Measurements from ENCODE around the gene KRTAP9-3. TPM values are rescaled to one million over a fixed set of nuclear protein-coding genes. Genes with fewer than 3 reads are reported as not detected.
"Not testable (repeated sequence)": the region's sequence is repeated elsewhere in the genome, so short reads cannot be mapped to it uniquely, and the experiment has no call there.

KRTAP9-3 gene
- polyA plus RNA-seq, 1 experiment, result not detected

DNA sequence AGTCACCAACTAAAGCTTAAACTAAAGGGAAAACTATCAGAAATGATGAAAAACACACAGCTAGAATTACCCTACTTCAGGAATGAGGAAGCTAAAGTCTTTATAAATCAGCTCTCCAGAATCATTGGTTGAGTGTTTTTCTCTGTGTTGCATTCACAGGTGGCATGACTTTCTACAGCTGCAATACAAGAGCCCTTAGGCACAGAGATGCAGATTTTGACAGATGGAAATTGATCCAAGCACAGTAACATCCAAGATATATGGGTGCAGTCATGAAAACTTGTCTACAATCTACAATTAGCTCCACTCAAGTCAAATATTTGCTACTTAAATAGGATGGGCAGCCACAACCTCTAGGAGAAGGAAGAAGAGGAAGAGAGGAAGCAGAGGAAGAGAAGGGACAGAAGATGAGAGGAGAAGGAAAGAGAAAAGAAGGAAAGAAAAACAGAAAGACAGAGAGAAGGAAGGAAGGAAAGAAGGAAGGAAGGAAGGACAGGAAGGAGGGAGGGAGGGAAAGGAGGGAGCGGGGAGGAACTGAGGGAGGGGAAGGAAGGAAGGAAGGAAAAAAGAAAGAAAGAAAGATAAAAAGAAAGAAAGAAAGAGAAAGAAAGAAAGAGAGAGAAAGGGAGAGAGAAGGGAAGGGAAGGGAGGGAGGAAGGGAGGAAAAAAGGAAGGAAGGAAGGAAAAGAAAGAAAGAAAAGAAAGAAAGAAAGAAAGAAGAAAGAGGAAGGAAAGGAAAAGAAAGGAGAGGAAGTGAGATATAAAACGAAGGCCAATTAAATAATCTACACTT lies 14.9 kb downstream of the KRTAP9-3 start:
- H3K27ac ChIP-seq (ENCODE audit: low read depth, low read length); H3K9me3 ChIP-seq (ENCODE audit: control insufficient read depth, insufficient read depth, low read length); DNase-seq (ENCODE audit: low read depth, low spot score); POLR2A ChIA-PET; H3K4me3 ChIP-seq (ENCODE audit: low read depth, low read length): not testable (repeated sequence)
- CTCF ChIA-PET, result interaction anchor here (0.7 kb wide), 1 partner anchor 416 kb away, joined by 3 read pairs; no protein-coding TSS in a partner anchor
- H3K27me3 ChIP-seq (ENCODE audit: control insufficient read depth, insufficient read depth, low read length), result peaks cover 13% of the 10 kb centered on the region

DNA sequence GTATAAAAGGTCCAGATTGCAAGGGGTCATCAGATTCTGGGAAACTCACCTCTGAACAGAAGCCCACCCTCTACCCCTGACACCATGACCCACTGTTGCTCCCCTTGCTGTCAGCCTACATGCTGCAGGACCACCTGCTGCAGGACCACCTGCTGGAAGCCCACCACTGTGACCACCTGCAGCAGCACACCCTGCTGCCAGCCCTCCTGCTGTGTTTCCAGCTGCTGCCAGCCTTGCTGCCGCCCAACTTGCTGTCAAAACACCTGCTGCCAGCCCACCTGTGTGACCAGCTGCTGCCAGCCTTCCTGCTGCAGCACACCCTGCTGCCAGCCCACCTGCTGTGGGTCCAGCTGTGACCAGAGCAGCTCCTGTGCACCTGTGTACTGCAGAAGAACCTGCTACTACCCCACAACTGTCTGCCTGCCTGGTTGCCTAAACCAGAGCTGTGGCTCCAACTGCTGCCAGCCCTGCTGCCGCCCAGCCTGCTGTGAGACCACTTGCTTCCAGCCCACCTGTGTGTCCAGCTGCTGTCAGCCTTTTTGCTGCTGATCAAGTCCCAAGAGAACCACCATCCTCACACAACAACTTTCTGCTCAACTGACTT lies 17.5 kb downstream of the KRTAP9-3 start, which contains the start of gene KRTAP9-4:
KRTAP9-4 (plus strand) TSS at position 51 of the 604 bp plus-strand sequence; CDS start at position 85, 34 bp downstream.
- CTCF ChIA-PET, result interaction anchor here (1.0 kb wide), 1 partner anchor 399 kb away, joined by 3 read pairs; no protein-coding TSS in a partner anchor
- DNase-seq (ENCODE audit: low read depth, low spot score); POLR2A ChIA-PET; H3K27ac ChIP-seq (ENCODE audit: low read depth, low read length); H3K4me3 ChIP-seq (ENCODE audit: low read depth, low read length); H3K9me3 ChIP-seq (ENCODE audit: control insufficient read depth, insufficient read depth, low read length): not testable (repeated sequence)
- H3K27me3 ChIP-seq (ENCODE audit: control insufficient read depth, insufficient read depth, low read length), result peaks cover 18% of the 10 kb centered on the region

DNA sequence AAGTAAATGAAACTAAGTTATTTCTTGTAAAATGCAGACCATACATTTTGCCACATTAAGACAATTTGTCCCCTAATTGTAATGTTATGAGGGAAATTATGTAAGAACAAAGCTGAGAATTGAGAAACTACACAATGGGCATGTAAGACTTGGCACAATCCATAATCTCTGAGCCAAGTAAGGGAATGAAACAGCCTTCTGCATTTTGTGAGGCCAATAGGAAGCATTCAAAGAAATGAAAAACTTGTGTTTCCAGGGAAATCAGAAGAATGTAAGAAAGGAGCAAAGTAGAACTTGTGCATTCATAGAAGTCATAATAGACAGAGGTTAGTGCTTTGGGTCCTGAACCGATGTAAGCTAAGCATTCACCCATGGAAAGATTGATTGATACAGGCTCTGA lies 19.0 kb downstream of the KRTAP9-3 start:
- POLR2A ChIA-PET, result no interaction called here
- TF ChIP-seq, protein P1, sequence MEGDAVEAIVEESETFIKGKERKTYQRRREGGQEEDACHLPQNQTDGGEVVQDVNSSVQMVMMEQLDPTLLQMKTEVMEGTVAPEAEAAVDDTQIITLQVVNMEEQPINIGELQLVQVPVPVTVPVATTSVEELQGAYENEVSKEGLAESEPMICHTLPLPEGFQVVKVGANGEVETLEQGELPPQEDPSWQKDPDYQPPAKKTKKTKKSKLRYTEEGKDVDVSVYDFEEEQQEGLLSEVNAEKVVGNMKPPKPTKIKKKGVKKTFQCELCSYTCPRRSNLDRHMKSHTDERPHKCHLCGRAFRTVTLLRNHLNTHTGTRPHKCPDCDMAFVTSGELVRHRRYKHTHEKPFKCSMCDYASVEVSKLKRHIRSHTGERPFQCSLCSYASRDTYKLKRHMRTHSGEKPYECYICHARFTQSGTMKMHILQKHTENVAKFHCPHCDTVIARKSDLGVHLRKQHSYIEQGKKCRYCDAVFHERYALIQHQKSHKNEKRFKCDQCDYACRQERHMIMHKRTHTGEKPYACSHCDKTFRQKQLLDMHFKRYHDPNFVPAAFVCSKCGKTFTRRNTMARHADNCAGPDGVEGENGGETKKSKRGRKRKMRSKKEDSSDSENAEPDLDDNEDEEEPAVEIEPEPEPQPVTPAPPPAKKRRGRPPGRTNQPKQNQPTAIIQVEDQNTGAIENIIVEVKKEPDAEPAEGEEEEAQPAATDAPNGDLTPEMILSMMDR (IDR thresholded peaks at IDR 0.05; ENCODE audit: low read depth, low read length), result no peak
- CTCF ChIA-PET, result interaction anchor here (0.5 kb wide), 1 partner anchor 852 kb away, joined by 3 read pairs; no protein-coding TSS in a partner anchor
- no peak for DNase-seq (ENCODE audit: low read depth, low spot score)
- H3K9me3 ChIP-seq (ENCODE audit: control insufficient read depth, insufficient read depth, low read length), result no peaks in the 10 kb centered on the region
- H3K4me3 ChIP-seq (ENCODE audit: low read depth, low read length), result no peak overlapping the region
- H3K27me3 ChIP-seq (ENCODE audit: control insufficient read depth, insufficient read depth, low read length), result peaks cover 18% of the 10 kb centered on the region
- no peak overlapping the region for H3K27ac ChIP-seq (ENCODE audit: low read depth, low read length)

GRCh38 chr17:41254861-41255260 lies 22.6 kb downstream of the KRTAP9-3 start:
- TF ChIP-seq, protein P1 (IDR thresholded peaks at IDR 0.05; ENCODE audit: low read depth, low read length), result no peak
- Histone ChIP-seq H3K9me3 (ENCODE audit: control insufficient read depth, insufficient read depth, low read length) (no peaks in the 10 kb centered on the region), H3K4me3 (ENCODE audit: low read depth, low read length) (no peak overlapping the region), H3K27me3 (ENCODE audit: control insufficient read depth, insufficient read depth, low read length) (peaks cover 9% of the 10 kb centered on the region), H3K27ac (ENCODE audit: low read depth, low read length) (no peak overlapping the region)
- DNase-seq (ENCODE audit: low read depth, low spot score), result no peak
- ChIA-PET POLR2A (no interaction called here), CTCF (no interaction called here)

DNA sequence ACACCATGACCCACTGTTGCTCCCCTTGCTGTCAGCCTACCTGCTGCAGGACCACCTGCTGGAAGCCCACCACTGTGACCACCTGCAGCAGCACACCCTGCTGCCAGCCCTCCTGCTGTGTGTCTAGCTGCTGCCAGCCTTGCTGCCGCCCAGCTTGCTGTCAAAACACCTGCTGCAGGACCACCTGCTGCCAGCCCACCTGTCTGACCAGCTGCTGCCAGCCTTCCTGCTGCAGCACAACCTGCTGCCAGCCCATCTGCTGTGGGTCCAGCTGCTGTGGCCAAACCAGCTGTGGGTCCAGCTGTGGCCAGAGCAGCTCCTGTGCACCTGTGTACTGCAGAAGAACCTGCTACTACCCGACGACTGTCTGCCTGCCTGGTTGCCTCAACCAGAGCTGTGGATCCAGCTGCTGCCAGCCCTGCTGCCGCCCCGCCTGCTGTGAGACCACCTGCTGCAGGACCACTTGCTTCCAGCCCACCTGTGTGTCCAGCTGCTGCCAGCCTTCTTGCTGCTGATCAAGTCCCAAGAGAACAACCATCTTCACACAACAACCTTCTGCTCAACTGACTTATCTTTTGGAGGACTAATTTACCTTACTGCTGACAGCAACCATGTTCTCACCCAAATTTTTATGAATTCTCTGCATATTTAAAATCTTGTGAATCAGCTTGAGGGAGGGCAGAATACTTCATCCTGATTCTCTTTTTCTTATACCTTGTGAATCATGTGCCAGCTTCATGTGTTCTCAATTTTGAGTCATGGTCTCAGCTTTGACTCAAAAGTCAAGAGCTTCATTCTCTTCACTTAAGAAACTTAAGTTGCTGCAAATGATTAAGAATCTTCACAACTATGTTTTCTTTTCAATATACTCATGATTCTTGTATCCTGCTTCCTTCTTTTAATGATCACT lies 23.4 kb downstream of the KRTAP9-3 start, which contains the start of gene KRTAP9-9:
KRTAP9-9 (plus strand) TSS at position 4 of the 910 bp plus-strand sequence.
- H3K9me3 ChIP-seq (ENCODE audit: control insufficient read depth, insufficient read depth, low read length); H3K4me3 ChIP-seq (ENCODE audit: low read depth, low read length); H3K27ac ChIP-seq (ENCODE audit: low read depth, low read length); POLR2A ChIA-PET; H3K27me3 ChIP-seq (ENCODE audit: control insufficient read depth, insufficient read depth, low read length); DNase-seq (ENCODE audit: low read depth, low spot score): not testable (repeated sequence)
- CTCF ChIA-PET, result interaction anchor here (0.6 kb wide), 1 partner anchor 809 kb away, joined by 10 read pairs; no protein-coding TSS in a partner anchor

DNA sequence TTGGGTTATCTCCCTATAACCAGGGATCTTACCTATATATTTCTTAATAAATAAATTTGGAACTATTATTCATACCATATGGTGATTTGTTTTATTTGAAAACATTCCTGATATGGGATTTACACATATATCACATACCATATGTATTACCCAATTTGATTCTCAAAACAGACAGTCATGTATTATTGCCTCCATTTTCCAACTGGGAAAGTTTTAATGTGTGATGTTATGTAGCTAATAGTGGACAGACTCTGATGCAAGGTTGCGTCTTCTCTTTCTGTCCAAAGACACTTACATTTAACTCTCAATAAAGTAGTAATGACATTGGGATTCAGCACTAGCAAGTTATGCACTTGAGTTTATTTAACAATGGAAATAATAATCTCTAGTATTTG lies 24.0 kb downstream of the KRTAP9-3 start:
- CTCF ChIA-PET, result interaction anchor here (0.6 kb wide), 1 partner anchor 810 kb away, joined by 10 read pairs; no protein-coding TSS in a partner anchor
- Histone ChIP-seq H3K4me3 (ENCODE audit: low read depth, low read length) (no peak overlapping the region), H3K9me3 (ENCODE audit: control insufficient read depth, insufficient read depth, low read length) (no peaks in the 10 kb centered on the region), H3K27me3 (ENCODE audit: control insufficient read depth, insufficient read depth, low read length) (peaks cover 7% of the 10 kb centered on the region), H3K27ac (ENCODE audit: low read depth, low read length) (no peak overlapping the region)
- POLR2A ChIA-PET, result no interaction called here
- TF ChIP-seq, protein P1 (IDR thresholded peaks at IDR 0.05; ENCODE audit: low read depth, low read length), result no peak
- DNase-seq (ENCODE audit: low read depth, low spot score), result no peak
